Measurements from ENCODE around the gene NOM1.

The NOM1 gene

GRCh38 chr7:157016352-157017041 is 67.0 kb downstream of the NOM1 start:
- DNase-seq: peak; percentile 65

GRCh38 chr7:157017149-157017548 is 67.6 kb downstream of the NOM1 start:
- no peak for DNase-seq

- no peak for DNase-seq
These were observed 68.3 kb downstream of the NOM1 start for GRCh38 chr7:157017603-157018327.

GRCh38 chr7:157018328-157018996 is 69.0 kb downstream of the NOM1 start:
- no peak for DNase-seq

- DNase-seq: no peak
These were observed 69.6 kb downstream of the NOM1 start for GRCh38 chr7:157018997-157019608.

GRCh38 chr7:157019718-157020451 is 70.4 kb downstream of the NOM1 start:
- DNase-seq: no peak

- DNase-seq: no peak
These were observed 71.1 kb downstream of the NOM1 start for GRCh38 chr7:157020514-157021070.

GRCh38 chr7:157021071-157021870 is 71.8 kb downstream of the NOM1 start:
- DNase-seq: no peak

- DNase-seq: no peak
These were observed 72.6 kb downstream of the NOM1 start for GRCh38 chr7:157021871-157022680.
